ENCODE results near the gene RPS3A.
"Not testable (repeated sequence)": the region's sequence is repeated elsewhere in the genome, so short reads cannot be mapped to it uniquely, and the experiment has no call there.

RPS3A gene

GRCh38 chr4:151099229-151099975 is at the start of gene RPS3A:
RPS3A (plus strand) TSS chr4:151099628; CDS start chr4:151099653, 25 bp downstream.
- DNase-seq: peak; percentile 98

DNA sequence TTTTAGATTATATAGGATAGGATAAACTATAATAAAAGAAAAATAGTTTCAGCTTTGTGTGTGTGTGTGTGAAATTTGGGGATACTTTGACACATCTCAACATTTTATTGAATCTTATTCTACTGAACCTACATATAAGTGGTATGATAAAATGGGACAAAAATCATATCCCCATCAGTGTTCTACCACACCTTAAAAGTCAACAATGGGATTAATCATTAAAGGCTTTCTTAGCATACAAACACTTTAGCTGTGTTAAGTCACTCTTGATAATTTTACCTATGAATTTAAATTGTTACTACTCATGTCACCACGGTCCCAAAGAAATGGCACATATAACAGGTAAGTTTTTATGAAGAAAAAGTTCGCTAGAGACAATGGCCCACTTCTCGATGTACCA is 46.6 kb upstream of the RPS3A start:
- no peak for DNase-seq

DNA sequence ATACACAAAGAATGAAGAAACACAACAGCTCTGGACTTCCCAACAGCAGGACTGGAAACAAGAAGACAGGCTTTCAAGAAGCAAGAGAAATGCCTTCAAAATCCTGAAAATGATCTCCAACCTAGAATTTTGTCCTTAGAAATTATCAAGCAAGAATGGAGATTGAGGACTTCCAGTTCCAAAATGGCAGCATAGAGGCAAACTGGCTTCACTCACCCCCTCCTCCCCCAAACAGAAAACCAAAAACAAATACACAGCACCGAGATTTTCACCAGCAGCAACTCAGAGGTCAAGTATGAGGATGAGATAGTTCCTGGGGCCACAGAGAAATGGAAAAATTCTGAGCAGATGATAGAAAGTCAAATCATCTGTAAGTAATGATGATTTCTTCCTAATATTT is 43.9 kb upstream of the RPS3A start:
- DNase-seq: no peak

- DNase-seq: not testable (repeated sequence)
Measured at GRCh38 chr4:151063143-151063542, 36.3 kb upstream of the RPS3A start.

DNA sequence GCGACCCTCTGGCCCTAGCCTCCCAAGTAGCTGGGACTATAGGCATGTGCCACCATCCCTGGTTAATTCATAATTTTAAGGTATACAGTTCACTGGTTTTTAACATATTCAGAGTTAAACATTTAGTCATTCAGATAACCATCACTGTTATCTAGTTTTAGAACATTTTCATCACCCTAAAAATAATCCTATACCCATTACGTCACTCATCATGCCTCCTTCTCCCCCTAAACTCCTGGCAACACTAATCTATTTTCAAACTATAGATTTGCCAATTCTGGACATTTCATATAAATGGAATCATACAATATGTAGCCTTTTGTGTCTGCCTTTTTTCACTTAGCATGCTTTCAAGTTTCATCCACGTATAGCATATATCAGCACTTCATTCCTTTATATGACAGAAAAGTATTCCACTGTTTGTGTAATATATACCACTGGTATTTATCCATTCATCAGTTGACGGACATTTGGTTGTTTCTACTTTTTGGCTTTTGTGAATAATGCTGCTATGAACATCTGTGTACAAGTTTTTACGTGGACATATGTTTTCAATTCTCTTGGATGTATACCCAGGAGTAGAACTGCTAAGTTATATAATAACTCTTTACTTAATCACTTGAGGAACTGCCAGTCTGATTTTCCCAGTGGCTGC is 32.0 kb upstream of the RPS3A start:
- DNase-seq: no peak

GRCh38 chr4:151074416-151074916 is 25.0 kb upstream of the RPS3A start:
- no peak for DNase-seq

GRCh38 chr4:151077978-151078377 is 21.4 kb upstream of the RPS3A start:
- DNase-seq: not testable (repeated sequence)

- no peak for DNase-seq
Measured at GRCh38 chr4:151087467-151087866, 12.0 kb upstream of the RPS3A start.

DNA sequence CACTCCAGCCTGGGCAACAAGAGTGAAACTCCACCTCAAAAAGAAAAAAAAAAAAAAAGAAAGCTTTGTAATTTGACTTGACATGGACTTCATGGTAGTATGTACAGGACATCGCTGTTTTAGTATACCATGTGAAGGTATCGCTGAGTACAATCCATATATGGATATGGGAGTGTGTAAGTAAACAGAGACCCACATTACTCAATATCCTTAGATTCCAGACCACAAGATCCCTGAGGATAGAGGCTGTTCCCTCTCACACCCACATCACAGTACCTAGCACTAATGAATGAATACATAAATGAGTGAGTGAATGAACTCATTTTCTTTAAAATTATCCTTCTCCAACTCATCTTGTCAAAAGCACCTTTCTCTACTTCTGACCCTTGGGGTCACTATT is 8.4 kb upstream of the RPS3A start:
- no peak for DNase-seq

- DNase-seq: no peak
Measured at GRCh38 chr4:151092488-151092887, 6.9 kb upstream of the RPS3A start.

DNA sequence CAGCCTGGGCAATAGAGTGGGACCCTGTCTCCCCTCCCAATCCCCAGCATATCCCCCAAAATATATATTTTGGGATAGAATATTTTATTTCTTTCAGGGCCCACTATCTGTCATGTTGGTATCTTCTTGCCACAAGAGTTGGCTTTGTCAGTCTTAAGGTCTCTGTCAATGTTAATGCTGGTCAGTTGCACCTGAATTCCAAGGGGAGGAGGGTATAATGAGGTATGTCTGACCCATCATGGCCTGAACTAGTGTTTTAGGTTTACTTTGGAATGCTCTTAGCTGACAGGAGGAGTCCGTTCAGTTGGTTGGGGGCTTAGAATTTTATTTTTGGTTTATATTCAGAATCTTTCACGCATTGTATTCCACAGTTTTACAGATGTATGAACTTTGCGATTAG is 6.2 kb upstream of the RPS3A start:
- no peak for DNase-seq

- no peak for DNase-seq
Measured at GRCh38 chr4:151094290-151094751, 5.1 kb upstream of the RPS3A start.

DNA sequence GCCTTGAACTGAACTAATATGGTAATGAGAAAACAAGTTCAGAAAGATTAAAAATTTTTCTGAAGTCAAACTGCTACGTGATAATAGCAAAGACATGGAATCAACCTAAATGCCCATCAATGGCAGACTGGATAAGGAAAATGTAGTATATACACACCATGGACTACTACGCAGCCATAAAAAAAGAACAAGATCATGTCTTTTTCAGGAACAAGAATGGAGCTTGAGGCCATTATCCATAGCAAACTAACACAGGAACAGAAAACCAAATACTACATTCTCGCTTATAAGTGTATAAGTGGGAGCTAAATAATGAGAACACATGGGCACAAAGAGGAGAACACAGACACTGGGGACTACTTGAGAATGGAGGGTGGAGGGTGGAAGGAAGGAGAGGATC is 4.3 kb upstream of the RPS3A start:
- DNase-seq: no peak

GRCh38 chr4:151097759-151098158 is 1.7 kb upstream of the RPS3A start:
- DNase-seq: no peak

- no peak for DNase-seq
Measured at GRCh38 chr4:151098979-151099228, 524 bp upstream of the RPS3A start.

GRCh38 chr4:151099976-151100417 is 569 bp downstream of the RPS3A start:
- DNase-seq: no peak

DNA sequence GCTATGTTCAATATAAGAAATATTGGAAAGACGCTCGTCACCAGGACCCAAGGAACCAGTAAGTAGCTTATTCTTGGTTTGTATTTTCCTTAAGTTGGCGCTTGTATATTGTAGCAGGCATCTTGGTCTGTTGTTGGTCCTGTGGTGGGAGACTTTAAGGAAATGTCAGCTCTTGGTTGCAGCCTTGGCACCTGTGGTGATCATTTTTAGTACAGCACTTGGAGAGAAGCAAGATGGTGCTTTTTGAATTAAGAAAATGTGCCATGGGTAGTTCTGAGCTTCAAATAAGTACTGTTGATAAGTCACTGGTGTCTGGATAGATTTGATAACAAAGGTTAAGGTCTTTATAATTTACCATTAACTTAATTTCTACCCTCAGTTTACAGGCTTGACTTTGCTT is 1.1 kb downstream of the RPS3A start:
- no peak for DNase-seq

- DNase-seq: no peak
Measured at GRCh38 chr4:151103758-151104157, 4.3 kb downstream of the RPS3A start.

GRCh38 chr4:151104621-151105020 is 5.2 kb downstream of the RPS3A start:
- DNase-seq: no peak

DNA sequence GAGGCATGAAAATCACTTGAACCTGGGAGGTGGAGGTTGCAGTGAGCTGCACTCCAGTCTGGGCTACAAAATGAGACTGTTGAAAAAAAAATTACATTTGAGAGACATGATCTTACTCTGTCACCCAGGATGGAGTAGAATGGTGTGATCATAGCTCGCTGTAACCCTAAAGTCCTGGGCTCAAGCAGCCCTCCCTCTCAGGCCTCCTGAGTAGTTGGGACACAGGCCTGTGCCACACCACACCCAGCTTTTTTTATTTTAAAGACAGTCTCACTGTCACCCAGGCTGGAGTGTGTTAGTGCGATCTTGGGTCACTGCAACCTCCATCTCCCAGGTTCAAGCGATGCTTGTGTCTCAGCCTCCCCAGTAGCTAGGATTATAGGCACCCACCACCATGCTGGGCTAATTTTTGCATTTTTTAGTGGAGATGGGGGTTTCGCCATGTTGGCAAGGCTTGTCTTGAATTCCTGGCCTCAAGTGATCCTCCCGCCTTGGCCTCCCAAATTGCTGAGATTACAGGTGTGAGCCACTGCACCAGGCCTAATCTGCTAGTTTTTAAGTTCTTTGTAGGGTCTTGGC is 6.1 kb downstream of the RPS3A start:
- DNase-seq: no peak

DNA sequence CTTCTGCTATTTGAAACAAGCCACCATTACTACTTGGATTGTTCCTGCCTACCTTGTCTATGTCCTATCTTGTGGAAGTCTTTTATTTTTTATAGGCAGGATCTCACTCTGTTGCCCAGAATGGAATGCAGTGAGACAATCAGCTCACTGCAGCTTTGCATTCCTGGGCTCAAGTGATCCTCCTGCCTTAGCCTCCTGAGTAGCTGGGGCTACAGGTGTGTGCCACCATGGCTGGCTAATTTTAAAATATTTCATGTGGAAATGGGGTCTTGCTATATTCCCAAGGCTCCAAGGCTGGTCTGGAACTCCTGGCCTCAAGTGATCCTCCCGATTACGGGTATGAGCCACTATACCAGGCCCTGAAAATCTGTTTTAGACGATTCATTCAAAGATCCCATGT is 7.6 kb downstream of the RPS3A start:
- no peak for DNase-seq

- no peak for DNase-seq
Measured at GRCh38 chr4:151110236-151110635, 10.8 kb downstream of the RPS3A start.

DNA sequence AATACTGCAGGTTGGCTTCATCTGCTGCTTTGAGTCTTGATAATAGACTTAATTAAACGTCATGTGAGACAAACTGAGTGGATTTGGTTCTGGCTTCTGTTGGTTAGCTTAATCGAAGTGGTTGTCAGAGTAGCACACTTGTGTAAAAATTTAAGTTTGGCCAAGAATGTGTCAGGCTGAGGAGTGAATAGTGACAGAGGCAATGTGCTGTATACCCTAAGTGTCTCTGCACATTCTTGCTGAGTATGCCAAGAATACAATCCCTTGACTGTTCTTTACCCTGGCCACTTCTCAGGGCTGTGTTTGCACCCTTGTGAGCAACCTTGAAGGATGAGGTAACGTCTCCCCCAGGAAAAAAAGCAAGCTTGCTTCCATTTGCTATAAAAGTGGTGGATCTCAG is 14.9 kb downstream of the RPS3A start:
- DNase-seq: no peak

- no peak for DNase-seq
Measured at GRCh38 chr4:151114986-151115385, 15.6 kb downstream of the RPS3A start.
